H1 (cell line): Measurements from ENCODE around the gene CHCHD6. TPM values are rescaled to one million over a fixed set of nuclear protein-coding genes. Genes with fewer than 3 reads are reported as not detected.

Experiments used
- CHD7 ChIP-seq: fragments of 300-600 bp; sonication (generic); IDR thresholded peaks from 2 replicates; pipeline ENCODE4 v1.7.1; 2012; ENCODE audit warnings: low read length, moderate library complexity, mild to moderate bottlenecking, inconsistent platforms; ENCODE audit not compliant: insufficient replicate concordance
- GABPA ChIP-seq: IDR thresholded peaks from 2 replicates; pipeline ENCODE4 v1.6.1; 2011; ENCODE audit warnings: mild to moderate bottlenecking, low read length, moderate library complexity, borderline replicate concordance; ENCODE audit not compliant: insufficient read depth
- GTF2F1 ChIP-seq: IDR thresholded peaks from 2 replicates; pipeline ENCODE4 v1.6.1; 2012; ENCODE audit warnings: low read depth, low read length, improper control_type of control experiment, borderline replicate concordance
- JUN ChIP-seq: IDR thresholded peaks from 2 replicates; pipeline ENCODE4 v1.6.1; 2011; ENCODE audit warnings: low read depth, mild to moderate bottlenecking, improper control_type of control experiment, low read length
- NRF1 ChIP-seq: IDR thresholded peaks from 2 replicates; pipeline ENCODE4 v1.6.1; 2011; ENCODE audit warnings: mild to moderate bottlenecking, low read depth, low read length, improper control_type of control experiment
- SIRT6 ChIP-seq: IDR thresholded peaks from one replicate; pipeline ENCODE4 v1.7.1; 2012; ENCODE audit warnings: low read length, inconsistent platforms
- SP4 ChIP-seq: IDR thresholded peaks from 2 replicates; pipeline ENCODE4 v1.6.1; 2012; ENCODE audit warnings: low read length, inconsistent platforms
- polyA plus RNA-seq, 7 experiments: library from polyadenylated mRNA; depleted of rRNA in 3 of 7; stranded (reverse) in 5 of 7; unstranded in 2 of 7; fragments of >200 nt in 5 of 7; fragments of 200-250 nt in 2 of 7; gene quantifications; 1 replicate in 5 of 7; 2 replicates in 1 of 7; 4 replicates in 1 of 7; pipeline versions ENCODE4 v1.2.1 to v1.2.3, GENCODE V29; 2011 to 2013; ENCODE audit warnings: missing spikeins in 2 of 7, mixed read lengths in 2 of 7
- total RNA-seq: library from RNA; stranded (reverse); fragmentation: NEBNext Ultra II Directional; extraction: Animal tissue kit (Norgen Biotek cat#: 25700); gene quantifications from 2 replicates; pipeline ENCODE4 v1.2.1, GENCODE V29; 2021

The CHCHD6 gene
- total and polyA plus RNA-seq, 2 of the 8 experiments (the other 6 are each of a cell fraction or from before 2014, with no cell fraction given), result 32.4 to 37.6 TPM

DNA sequence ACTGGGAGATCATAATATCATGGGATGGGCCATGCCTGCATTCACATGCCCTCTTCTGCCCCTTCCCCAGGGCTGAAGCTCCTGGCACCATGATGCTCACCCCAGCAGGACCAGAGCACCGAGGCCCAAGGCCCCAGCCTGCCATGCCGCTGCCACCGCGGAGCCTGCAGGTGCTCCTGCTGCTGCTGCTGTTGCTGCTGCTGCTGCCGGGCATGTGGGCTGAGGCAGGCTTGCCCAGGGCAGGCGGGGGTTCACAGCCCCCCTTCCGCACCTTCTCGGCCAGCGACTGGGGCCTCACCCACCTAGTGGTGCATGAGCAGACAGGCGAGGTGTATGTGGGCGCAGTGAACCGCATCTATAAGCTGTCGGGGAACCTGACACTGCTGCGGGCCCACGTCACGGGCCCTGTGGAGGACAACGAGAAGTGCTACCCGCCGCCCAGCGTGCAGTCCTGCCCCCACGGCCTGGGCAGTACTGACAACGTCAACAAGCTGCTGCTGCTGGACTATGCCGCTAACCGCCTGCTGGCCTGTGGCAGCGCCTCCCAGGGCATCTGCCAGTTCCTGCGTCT lies 284.5 kb downstream of the CHCHD6 start (continued):
- TF ChIP-seq CHD7 (no peak), GABPA (no peak), SIRT6 (no peak), JUN (no peak), GTF2F1 (no peak), NRF1 (no peak), SP4 (no peak)
